K562 (cell line): ENCODE data around the gene DALRD3. TPM values are rescaled to one million over a fixed set of nuclear protein-coding genes. Genes with fewer than 3 reads are reported as not detected.

Source experiments
- CBX3 ChIP-seq, 2 experiments: IDR thresholded peaks; 1 replicate in 1 of 2; 2 replicates in 1 of 2; pipeline ENCODE4 v1.6.1; 2012; ENCODE audit warnings: inconsistent platforms in 2 of 2, low read length in 2 of 2, borderline replicate concordance in 1 of 2, control low read depth in 1 of 2
- CHD1 ChIP-seq: fragments of 200-600 bp; sonication (generic); IDR thresholded peaks from one replicate; pipeline ENCODE4 v1.6.1; 2012; ENCODE audit warnings: mild to moderate bottlenecking, moderate library complexity, low read length, inconsistent platforms
- ESRRB ChIP-seq: fragments of 250-450 bp; sonication (Bioruptor Pico); IDR thresholded peaks from 2 replicates; pipeline ENCODE4 v1.5.0; 2020; ENCODE audit warnings: mild to moderate bottlenecking, moderate library complexity, borderline replicate concordance
- EWSR1 ChIP-seq: fragments of 450-650 bp; IDR thresholded peaks from 2 replicates; pipeline ENCODE4 v1.6.1; 2018; ENCODE audit warnings: borderline replicate concordance, mild to moderate bottlenecking, low read depth, moderate library complexity; ENCODE audit not compliant: partially characterized antibody
- GTF3C2 ChIP-seq: IDR thresholded peaks from 3 replicates; pipeline ENCODE4 v1.6.1; 2011; ENCODE audit warnings: borderline replicate concordance, mild to moderate bottlenecking, moderate library complexity; ENCODE audit not compliant: insufficient read length; ENCODE audit errors: extremely low read depth
- HOMEZ ChIP-seq: fragments of 250-450 bp; sonication (Bioruptor Pico); IDR thresholded peaks from 2 replicates; pipeline ENCODE4 v1.4.0; 2020; ENCODE audit warnings: mild to moderate bottlenecking, moderate library complexity
- KAT8 ChIP-seq: fragments of 450-650 bp; IDR thresholded peaks from 2 replicates; pipeline ENCODE4 v1.6.1; 2016; ENCODE audit warnings: low read depth, mild to moderate bottlenecking
- MYC ChIP-seq, 2 experiments: fragments of 250-450 bp in 1 of 2; sonication (Bioruptor Pico) in 1 of 2; IDR thresholded peaks; 2 replicates each; pipeline versions ENCODE4 v1.5.1 to v1.6.1; 2012 to 2021; ENCODE audit warnings: low read depth in 2 of 2, borderline replicate concordance in 1 of 2, improper control_type of control experiment in 1 of 2, low read length in 1 of 2, mild to moderate bottlenecking in 1 of 2, moderate library complexity in 1 of 2
- NFXL1 ChIP-seq: fragments of 450-650 bp; formaldehyde crosslinking; IDR thresholded peaks from 2 replicates; pipeline ENCODE4 v1.4.0; 2021; ENCODE audit warnings: mild to moderate bottlenecking
- SETDB1 ChIP-seq: IDR thresholded peaks from one replicate; pipeline ENCODE4 v1.6.1; 2012; ENCODE audit warnings: low read length, control low read depth, inconsistent platforms
- SRF ChIP-seq, 2 experiments: fragments of 250-450, 450-650 bp in 1 of 2; sonication (Bioruptor Pico) in 1 of 2; sonication (generic) in 1 of 2; formaldehyde crosslinking; IDR thresholded peaks; 2 replicates each; pipeline versions ENCODE4 v1.5.0 to v1.5.1; 2020 to 2022; ENCODE audit warnings: mild to moderate bottlenecking in 1 of 2, missing genetic modification reagents in 1 of 2
- SRSF7 ChIP-seq: fragments of 200-400 bp; formaldehyde crosslinking; optimal IDR thresholded peaks from 2 replicates; pipeline ENCODE3; 2017; ENCODE audit warnings: mild to moderate bottlenecking, low read depth, low read length
- ZBED1 ChIP-seq: IDR thresholded peaks from 2 replicates; pipeline ENCODE4 v1.6.1; 2014
- ZNF197 ChIP-seq: fragments of 200-800 bp; sonication (Bioruptor generic); IDR thresholded peaks from 2 replicates; pipeline ENCODE4 v1.6.1; 2016; ENCODE audit warnings: low read depth, missing genetic modification characterization, missing compliant biosample characterization
- polyA plus RNA-seq, 8 experiments: library from polyadenylated mRNA; depleted of rRNA in 4 of 8; stranded (reverse) in 5 of 8; unstranded in 3 of 8; fragments of >200 nt; fragmentation: Nextera tagmentation in 2 of 8; fragmentation: Illumina TruSeq in 1 of 8; extraction: Ambion mirVana in 2 of 8; extraction: Trizol in 1 of 8; gene quantifications; 2 replicates each; pipeline versions ENCODE4 v1.2.1 to v1.2.3, GENCODE V29; 2011 to 2014; ENCODE audit warnings: inconsistent platforms in 1 of 8, missing spikeins in 1 of 8
- total RNA-seq, 7 experiments: library from RNA; depleted of rRNA in 6 of 7; stranded (reverse); fragments of >200 nt in 6 of 7; fragmentation: Illumina TruSeq in 2 of 7; extraction: Trizol in 2 of 7; gene quantifications; 2 replicates each; pipeline versions ENCODE4 v1.2.1 to v1.2.3, GENCODE V29; 2011 to 2021; ENCODE audit warnings: low replicate concordance in 1 of 7
- TF ChIP-seq, protein P1 (sequence below): fragments of 250-450 bp; sonication (Bioruptor Pico); IDR thresholded peaks from 2 replicates; pipeline ENCODE4 v1.4.0; 2020; ENCODE audit warnings: mild to moderate bottlenecking
- TF ChIP-seq, protein P2 (sequence below): fragments of 450-650 bp; formaldehyde crosslinking; IDR thresholded peaks from 2 replicates; pipeline ENCODE4 v1.4.0; 2022; ENCODE audit warnings: missing genetic modification characterization
- TF ChIP-seq, protein P3 (sequence below): fragments of 250-450 bp; sonication (Bioruptor Pico); IDR thresholded peaks from 2 replicates; pipeline ENCODE4 v1.5.1; 2021; ENCODE audit warnings: mild to moderate bottlenecking

Gene DALRD3
- total and polyA plus RNA-seq, 9 of the 15 experiments (the other 6 are each of a cell fraction or from before 2014, with no cell fraction given), result 6.6 to 31.3 (median 14.4) TPM

DNA sequence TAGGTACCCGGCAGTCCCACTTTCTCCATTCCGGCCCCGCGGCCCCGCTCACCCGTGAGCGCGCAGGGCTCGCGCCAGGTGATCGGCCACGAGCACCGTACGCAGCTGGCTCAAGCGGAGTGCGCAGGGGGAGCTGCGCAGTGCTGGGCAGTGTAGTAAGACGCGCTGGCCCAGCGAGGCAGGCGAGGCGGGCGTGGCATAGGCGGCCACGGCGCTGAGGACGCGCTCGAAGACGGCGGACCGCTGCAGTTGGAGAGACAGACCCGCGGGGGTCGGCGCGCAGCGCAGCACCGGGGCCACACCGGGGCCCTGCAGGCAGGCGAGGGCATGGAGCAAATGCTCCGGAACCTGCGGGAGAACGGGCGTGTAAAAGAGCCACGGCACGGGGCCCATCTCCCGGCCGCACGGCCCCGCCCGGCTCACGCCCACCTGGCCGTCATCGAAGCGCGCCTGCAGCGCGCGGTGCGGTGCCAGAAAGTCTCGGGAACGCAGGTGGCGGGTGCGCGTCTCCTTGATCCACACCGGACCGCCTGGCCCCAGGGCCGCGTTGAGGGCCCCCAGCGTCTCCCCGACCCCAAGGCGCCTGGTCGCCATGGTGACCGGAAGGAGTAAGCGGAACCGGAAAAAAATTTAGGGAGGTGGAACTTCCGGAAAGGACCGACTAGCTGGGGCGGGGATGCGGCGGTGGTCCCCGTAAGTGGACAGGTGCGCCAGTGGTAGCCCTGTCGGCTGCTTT, at the start of gene DALRD3 (continued):
- TF ChIP-seq MYC (IDR thresholded peaks at IDR 0.05; ENCODE audit: low read depth, low read length), result peak; percentile 63; the same call in 1 of the 2 replicates
- TF ChIP-seq MYC (CRISPR knock-in tag; IDR thresholded peaks at IDR 0.05; ENCODE audit: borderline replicate concordance, low read depth), result peak; percentile 75; the same call in 1 of the 2 replicates
- TF ChIP-seq GTF3C2, result no peak
- peak; percentile 43 for TF ChIP-seq CHD1
- TF ChIP-seq CBX3 (IDR thresholded peaks at IDR 0.05; ENCODE audit: borderline replicate concordance in 1 of 2, low read length in 2 of 2), result no peak
- TF ChIP-seq KAT8, result no peak
- TF ChIP-seq EWSR1, result no peak
- TF ChIP-seq, protein P1, sequence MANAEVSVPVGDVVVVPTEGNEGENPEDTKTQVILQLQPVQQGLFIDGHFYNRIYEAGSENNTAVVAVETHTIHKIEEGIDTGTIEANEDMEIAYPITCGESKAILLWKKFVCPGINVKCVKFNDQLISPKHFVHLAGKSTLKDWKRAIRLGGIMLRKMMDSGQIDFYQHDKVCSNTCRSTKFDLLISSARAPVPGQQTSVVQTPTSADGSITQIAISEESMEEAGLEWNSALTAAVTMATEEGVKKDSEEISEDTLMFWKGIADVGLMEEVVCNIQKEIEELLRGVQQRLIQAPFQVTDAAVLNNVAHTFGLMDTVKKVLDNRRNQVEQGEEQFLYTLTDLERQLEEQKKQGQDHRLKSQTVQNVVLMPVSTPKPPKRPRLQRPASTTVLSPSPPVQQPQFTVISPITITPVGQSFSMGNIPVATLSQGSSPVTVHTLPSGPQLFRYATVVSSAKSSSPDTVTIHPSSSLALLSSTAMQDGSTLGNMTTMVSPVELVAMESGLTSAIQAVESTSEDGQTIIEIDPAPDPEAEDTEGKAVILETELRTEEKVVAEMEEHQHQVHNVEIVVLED, result no peak
- no peak for TF ChIP-seq SRF (CRISPR knock-in tag; IDR thresholded peaks at IDR 0.05)
- no peak for TF ChIP-seq SETDB1
- no peak for TF ChIP-seq NFXL1 (CRISPR knock-in tag)
- TF ChIP-seq ZNF197, result no peak
- TF ChIP-seq ZBED1, result 0 out of 2 replicates have a peak, but pooled peaks have one; percentile 22
- TF ChIP-seq, protein P2, sequence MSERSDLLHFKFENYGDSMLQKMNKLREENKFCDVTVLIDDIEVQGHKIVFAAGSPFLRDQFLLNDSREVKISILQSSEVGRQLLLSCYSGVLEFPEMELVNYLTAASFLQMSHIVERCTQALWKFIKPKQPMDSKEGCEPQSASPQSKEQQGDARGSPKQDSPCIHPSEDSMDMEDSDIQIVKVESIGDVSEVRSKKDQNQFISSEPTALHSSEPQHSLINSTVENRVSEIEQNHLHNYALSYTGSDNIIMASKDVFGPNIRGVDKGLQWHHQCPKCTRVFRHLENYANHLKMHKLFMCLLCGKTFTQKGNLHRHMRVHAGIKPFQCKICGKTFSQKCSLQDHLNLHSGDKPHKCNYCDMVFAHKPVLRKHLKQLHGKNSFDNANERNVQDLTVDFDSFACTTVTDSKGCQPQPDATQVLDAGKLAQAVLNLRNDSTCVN (CRISPR knock-in tag), result no peak
- TF ChIP-seq ESRRB (CRISPR knock-in tag), result no peak
- TF ChIP-seq, protein P3, sequence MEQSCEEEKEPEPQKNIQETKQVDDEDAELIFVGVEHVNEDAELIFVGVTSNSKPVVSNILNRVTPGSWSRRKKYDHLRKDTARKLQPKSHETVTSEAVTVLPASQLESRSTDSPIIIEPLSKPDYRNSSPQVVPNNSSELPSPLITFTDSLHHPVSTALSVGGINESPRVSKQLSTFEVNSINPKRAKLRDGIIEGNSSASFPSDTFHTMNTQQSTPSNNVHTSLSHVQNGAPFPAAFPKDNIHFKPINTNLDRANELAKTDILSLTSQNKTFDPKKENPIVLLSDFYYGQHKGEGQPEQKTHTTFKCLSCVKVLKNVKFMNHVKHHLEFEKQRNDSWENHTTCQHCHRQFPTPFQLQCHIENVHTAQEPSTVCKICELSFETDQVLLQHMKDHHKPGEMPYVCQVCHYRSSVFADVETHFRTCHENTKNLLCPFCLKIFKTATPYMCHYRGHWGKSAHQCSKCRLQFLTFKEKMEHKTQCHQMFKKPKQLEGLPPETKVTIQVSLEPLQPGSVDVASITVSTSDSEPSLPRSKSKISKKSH (CRISPR knock-in tag), result peak; percentile 67; the same call in 1 of the 2 replicates
- no peak for TF ChIP-seq SRSF7
- no peak for TF ChIP-seq HOMEZ (CRISPR knock-in tag)
